HepG2 (cell line): ENCODE results near the gene LHFPL2. TPM values are rescaled to one million over a fixed set of nuclear protein-coding genes. Genes with fewer than 3 reads are reported as not detected.
"Not testable (repeated sequence)": the region's sequence is repeated elsewhere in the genome, so short reads cannot be mapped to it uniquely, and the experiment has no call there.

Experiments used
- ATAC-seq: fragments of 200-7000 bp; cut with Tn5 transposase; 3 replicates; pipeline ENCODE4 v1.9.1; 2020; ENCODE audit warnings: mild to moderate bottlenecking, moderate library complexity
- BruUV-seq: library from RNA; stranded (reverse); fragments of 400-500 nt; replicated peaks from 2 replicates; lab custom pipeline; 2021; lab: Mats Ljungman, UMichigan
- CTCF ChIA-PET: fragments of 300-600 bp; formaldehyde crosslinking; extraction: SDS; loops from one replicate; lab custom pipeline; 2021; ENCODE audit warnings: low total read pairs, inconsistent platforms, low intra/inter-chr PET ratio; lab: Yijun Ruan, JAX
- POLR2A ChIA-PET: fragments of 350-600 bp; sonication (Branson Sonifier 250); formaldehyde crosslinking; loops from one replicate; lab custom pipeline; 2020; ENCODE audit warnings: antibody characterized with exemption, inconsistent platforms; lab: Yijun Ruan, JAX
- DNase-seq: peaks from one replicate; pipeline ENCODE4 v3.0.0-alpha.2; 2015; ENCODE audit warnings: low spot score
- FAIRE-seq: peaks from 3 replicates; lab custom pipeline; 2011; peaks lifted over from hg19 to GRCh38; lab: Jason Lieb, UNC
- H2AFZ ChIP-seq: one replicate; pipeline ENCODE4 v1.6.1; 2011; ENCODE audit warnings: low read length, inconsistent platforms
- H3K27ac ChIP-seq: fragments of 300-600 bp; 3 replicates; pipeline ENCODE4 v1.8.0; 2011; ENCODE audit warnings: mixed run types, mild to moderate bottlenecking, mixed read lengths, low read length, inconsistent platforms; ENCODE audit not compliant: insufficient read depth; ENCODE audit errors: extremely low read length
- H3K27me3 ChIP-seq, 2 experiments: fragments of 200-600 bp in 1 of 2; 2 replicates in 1 of 2; 3 replicates in 1 of 2; pipeline versions ENCODE4 v1.6.0 to v1.8.0; 2011; ENCODE audit warnings: low read length in 2 of 2, mild to moderate bottlenecking in 2 of 2, moderate library complexity in 2 of 2, inconsistent platforms in 1 of 2; ENCODE audit not compliant: insufficient read depth in 2 of 2, control insufficient read depth in 1 of 2
- H3K36me3 ChIP-seq, 2 experiments: fragments of 200-600 bp in 1 of 2; replicated peaks in 1 of 2; 2 replicates in 1 of 2; 3 replicates in 1 of 2; pipeline versions ENCODE4 v1.5.1 to v1.8.0; 2011; ENCODE audit warnings: low read length in 2 of 2, inconsistent platforms in 1 of 2; ENCODE audit not compliant: insufficient read depth in 2 of 2, control insufficient read depth in 1 of 2
- H3K4me1 ChIP-seq: 2 replicates; pipeline ENCODE4 v1.5.1; 2012; ENCODE audit warnings: low read length, inconsistent platforms; ENCODE audit not compliant: insufficient read depth
- H3K4me2 ChIP-seq: 2 replicates; pipeline ENCODE4 v1.6.0; 2011; ENCODE audit warnings: low read depth, low read length, inconsistent platforms
- H3K4me3 ChIP-seq, 3 experiments: fragments of 200-600 bp in 1 of 3; sonication (generic), shearing (Covaris generic) in 1 of 3; replicated peaks in 1 of 3; 2 replicates each; pipeline ENCODE4 v1.5.1; 2011 to 2016; ENCODE audit warnings: low read length in 3 of 3, inconsistent platforms in 2 of 3, low read depth in 2 of 3, mild to moderate bottlenecking in 2 of 3, control low read depth in 1 of 3, mixed read lengths in 1 of 3; ENCODE audit not compliant: insufficient read depth in 1 of 3
- H3K79me2 ChIP-seq: one replicate; pipeline ENCODE4 v1.6.1; 2011; ENCODE audit warnings: low read length, inconsistent platforms; ENCODE audit not compliant: insufficient read depth
- H3K9ac ChIP-seq: 2 replicates; pipeline ENCODE4 v1.6.0; 2011; ENCODE audit warnings: mild to moderate bottlenecking, low read depth, low read length, inconsistent platforms; ENCODE audit not compliant: insufficient read depth
- H3K9me3 ChIP-seq: 2 replicates; pipeline ENCODE4 v1.5.1; 2012; ENCODE audit warnings: mild to moderate bottlenecking, low read length
- H4K20me1 ChIP-seq: 2 replicates; pipeline ENCODE4 v1.6.0; 2011; ENCODE audit warnings: inconsistent platforms, mild to moderate bottlenecking, low read length, moderate library complexity; ENCODE audit not compliant: insufficient read depth
- FOXC1 ChIP-seq: sonication (generic); formaldehyde crosslinking; IDR thresholded peaks from 2 replicates; pipeline ENCODE4 v1.8.0; 2022; ENCODE audit warnings: mild to moderate bottlenecking, missing genetic modification reagents, borderline replicate concordance
- SALL1 ChIP-seq: sonication (generic); formaldehyde crosslinking; IDR thresholded peaks from 2 replicates; pipeline ENCODE4 v1.8.0; 2022; ENCODE audit warnings: mild to moderate bottlenecking, missing genetic modification reagents
- SPEN ChIP-seq: sonication (generic); formaldehyde crosslinking; IDR thresholded peaks from 2 replicates; pipeline ENCODE4 v1.5.1; 2020; ENCODE audit warnings: low read depth, mild to moderate bottlenecking, missing genetic modification reagents
- TMF1 ChIP-seq: sonication (generic); formaldehyde crosslinking; IDR thresholded peaks from 2 replicates; pipeline ENCODE4 v1.8.1; 2022; ENCODE audit warnings: low read depth, missing genetic modification reagents
- WGBS: methylation state at CpG from one replicate; pipeline ENCODE4 v1.1.6; 2017; ENCODE audit warnings: low lambda C conversion rate; 5-methylcytosine and 5-hydroxymethylcytosine counted together
- in situ Hi-C: cut with HindIII; loops from 2 replicates; pipeline ENCODE4 v1.10.0; 2017; ENCODE audit warnings: low pct_unique_long_range_greater_than_20kb; ENCODE audit not compliant: extremely low pct_ligation_motif_present
- intact Hi-C: fragments of 100-400 bp; cut with micrococcal nuclease; formaldehyde crosslinking; loops from one replicate; pipeline ENCODE4 v1.10.0; 2022; ENCODE audit not compliant: unreplicated experiment
- polyA plus RNA-seq, 8 experiments: library from polyadenylated mRNA; depleted of rRNA in 3 of 8; stranded (reverse) in 7 of 8; unstranded in 1 of 8; fragments of >200 nt; fragmentation: Illumina TruSeq in 4 of 8; extraction: Trizol in 4 of 8; gene quantifications; 2 replicates each; pipeline versions ENCODE4 v1.2.1 to v1.2.3, GENCODE V29; 2011 to 2016; ENCODE audit warnings: low read depth in 4 of 8, missing spikeins in 1 of 8, mixed read lengths in 1 of 8; ENCODE audit not compliant: insufficient read depth in 1 of 8
- total RNA-seq, 5 experiments: library from RNA; depleted of rRNA; stranded (reverse); fragments of >200 nt; fragmentation: Illumina TruSeq; extraction: Trizol; gene quantifications; 2 replicates each; pipeline ENCODE4 v1.2.3, GENCODE V29; 2016; ENCODE audit warnings: low read depth in 1 of 5

The LHFPL2 gene
- total and polyA plus RNA-seq, 2 of the 13 experiments (the other 11 are each of a cell fraction or from before 2014, with no cell fraction given): 6.0 to 20.0 TPM

DNA sequence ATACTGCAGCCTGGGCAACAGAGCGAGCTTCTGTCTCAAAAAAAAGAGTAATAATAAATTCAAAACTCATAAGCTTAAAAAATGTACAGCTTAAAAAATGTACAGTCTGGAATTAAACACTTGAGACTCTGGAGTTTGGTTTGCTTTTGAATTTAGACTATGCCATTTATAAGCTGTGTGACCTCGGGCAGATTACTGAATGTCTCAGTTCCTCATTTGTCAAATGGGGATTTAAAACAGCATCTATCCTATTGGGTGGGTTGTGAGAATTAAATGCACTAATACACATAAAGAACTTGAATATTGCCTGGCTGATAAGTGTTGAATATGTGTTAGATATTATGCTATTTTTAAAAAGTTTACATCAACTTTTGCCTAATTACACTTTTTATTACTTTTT lies 189.7 kb downstream of the LHFPL2 start (continued):
- TF ChIP-seq TMF1 (CRISPR knock-in tag) (no peak), SALL1 (no peak)
- TF ChIP-seq, all 625 proteins: peak for 0

DNA sequence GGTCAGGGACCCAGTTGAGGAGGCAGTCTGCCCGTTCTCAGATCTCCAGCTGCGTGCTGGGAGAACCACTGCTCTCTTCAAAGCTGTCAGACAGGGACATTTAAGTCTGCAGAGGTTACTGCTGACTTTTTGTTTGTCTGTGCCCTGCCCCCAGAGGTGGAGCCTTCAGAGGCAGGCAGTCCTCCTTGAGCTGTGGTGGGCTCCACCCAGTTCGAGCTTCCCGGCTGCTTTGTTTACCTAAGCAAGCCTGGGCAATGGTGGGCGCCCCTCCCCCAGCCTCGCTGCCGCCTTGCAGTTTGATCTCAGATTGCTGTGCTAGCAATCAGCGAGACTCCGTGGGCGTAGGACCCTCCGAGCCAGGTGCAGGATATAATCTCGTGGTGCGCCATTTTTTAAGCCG lies 191.1 kb downstream of the LHFPL2 start:
- in situ Hi-C loops, CTCF ChIA-PET, H2AFZ ChIP-seq, intact Hi-C loops, DNase-seq, H3K36me3 ChIP-seq, H3K79me2 ChIP-seq, H3K27ac ChIP-seq, H4K20me1 ChIP-seq, H3K27me3 ChIP-seq, POLR2A ChIA-PET, H3K4me2 ChIP-seq, ATAC-seq, H3K4me3 ChIP-seq, H3K9ac ChIP-seq, H3K9me3 ChIP-seq, H3K4me1 ChIP-seq, BruUV-seq, FAIRE-seq: not testable (repeated sequence)
- WGBS: 74% methylated on average over 12 of the region's 14 CpGs

DNA sequence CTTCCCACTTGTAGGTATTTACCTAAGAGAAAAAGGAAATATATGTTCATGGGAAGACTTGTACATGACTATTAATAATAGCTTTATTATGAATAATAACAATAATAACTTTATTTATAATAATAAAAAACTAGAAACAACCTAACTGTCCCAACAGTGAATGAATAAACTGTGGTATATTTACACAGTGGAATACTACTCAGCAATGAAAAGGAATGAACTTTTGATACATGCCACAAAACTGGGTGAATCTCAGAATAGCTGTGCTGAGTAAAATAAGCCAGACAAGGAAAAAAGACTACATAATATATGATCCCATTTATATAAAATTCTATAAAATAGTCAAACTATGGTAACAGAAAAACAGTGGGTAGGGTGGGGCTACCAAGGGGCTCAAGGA lies 199.5 kb downstream of the LHFPL2 start:
- Histone ChIP-seq H3K4me1 (no peaks in the 10 kb centered on the region), H3K4me3 (no peak overlapping the region), H3K27me3 (no peaks in the 10 kb centered on the region), H3K4me2 (no peak overlapping the region), H3K9ac (no peak overlapping the region), H3K79me2 (no peaks in the 10 kb centered on the region), H3K9me3 (no peaks in the 10 kb centered on the region), H3K36me3 (no peaks in the 10 kb centered on the region), H4K20me1 (no peaks in the 10 kb centered on the region), H3K27ac (no peak overlapping the region), H2AFZ (no peak overlapping the region)
- in situ Hi-C loops: no loop called here
- intact Hi-C loops: no loop called here
- FAIRE-seq: no peak
- ChIA-PET POLR2A (no interaction called here), CTCF (no interaction called here)
- no peak for ATAC-seq
- no peak for DNase-seq
- BruUV-seq: no TSS peak
- TF ChIP-seq SPEN: no peak
- no peak for TF ChIP-seq FOXC1 (CRISPR knock-in tag)
